HG03354 (cell line): Measurements from ENCODE around the gene IRF2.
"Not testable (repeated sequence)": the region's sequence is repeated elsewhere in the genome, so short reads cannot be mapped to it uniquely, and the experiment has no call there.

Source experiments
- ATAC-seq: cut with Tn5 transposase; IDR thresholded peaks from one replicate; pipeline ENCODE4 v1.9.1; 2021; ENCODE audit warnings: mild to moderate bottlenecking; ENCODE audit not compliant: unreplicated experiment, poor library complexity, severe bottlenecking

Gene IRF2

GRCh38 chr4:184339398-184340193 lies 134.8 kb downstream of the IRF2 start:
- not testable (repeated sequence) for ATAC-seq

GRCh38 chr4:184337907-184338306 lies 136.4 kb downstream of the IRF2 start:
- ATAC-seq = no peak
